ENCODE measurements around the gene NPLOC4.

Gene NPLOC4

DNA sequence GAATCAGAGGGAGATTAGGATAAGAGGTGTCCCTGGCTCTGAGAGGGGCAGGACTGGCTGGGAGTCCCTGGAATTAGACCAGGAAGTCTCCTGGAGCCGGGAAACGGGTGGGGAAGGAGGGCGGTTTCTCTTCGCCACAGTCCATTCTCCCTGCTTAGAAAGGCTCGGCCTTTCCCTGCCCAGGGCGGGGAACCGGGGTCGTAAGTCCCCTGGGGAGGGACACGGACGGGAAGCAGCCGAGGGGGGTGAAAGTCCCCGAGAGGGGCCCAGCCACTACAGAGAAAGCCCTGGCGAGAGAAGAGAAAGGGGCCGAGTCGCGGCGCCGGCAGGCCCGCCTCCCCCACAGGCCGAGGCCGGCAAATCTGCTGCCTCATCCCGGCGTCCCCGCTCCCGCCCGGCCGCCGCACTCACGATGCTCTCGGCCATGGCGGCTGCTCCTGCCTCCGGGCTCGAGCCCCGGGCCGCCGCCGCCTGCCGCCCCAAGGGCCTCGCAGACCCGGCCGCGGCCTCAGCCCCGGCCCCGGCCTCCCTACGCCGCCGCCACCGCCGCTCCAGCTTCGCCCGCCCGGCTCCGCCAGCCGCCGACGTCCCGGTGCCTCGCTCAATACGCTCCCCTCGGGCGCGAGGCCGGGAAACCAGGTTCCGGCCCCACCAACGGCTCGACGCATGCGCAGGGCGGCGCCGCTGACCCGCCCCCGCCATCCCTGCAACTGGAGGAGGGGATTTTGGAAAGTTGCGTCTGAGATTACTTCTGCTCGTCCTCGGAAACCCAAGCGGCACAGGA lies at the start of gene NPLOC4, which contains the start of gene TSPAN10:
TSS of gene NPLOC4 (minus strand) at position 608 of the 784 bp plus-strand sequence. CDS start at position 426, 182 bp downstream.
TSS of gene TSPAN10 (plus strand) at position 692 of the 784 bp plus-strand sequence. CDS start 5,217 bp downstream, outside the sequence.
- peak within 1 kb of the TSS; percentile 97 for H3K4me3 ChIP-seq (ENCODE audit: low read length)
- H3K4me1 ChIP-seq (ENCODE audit: control insufficient read depth, insufficient read depth, low read length): no peaks in the 10 kb centered on the region
- DNase-seq (ENCODE audit: low read depth, low spot score): peak; percentile 73
- H3K27me3 ChIP-seq (ENCODE audit: control insufficient read depth, insufficient read depth, low read length): no peaks in the 10 kb centered on the region
- H3K36me3 ChIP-seq (ENCODE audit: control insufficient read depth, insufficient read depth, low read length): no peaks in the 10 kb centered on the region
- no CpG with 5 or more reads among the region's 77 CpGs for WGBS (ENCODE audit: insufficient coverage, insufficient read length)
- H3K9me3 ChIP-seq (ENCODE audit: control insufficient read depth, insufficient read depth, low read length): no peaks in the 10 kb centered on the region
- no peak within 1 kb of the TSS for H3K27ac ChIP-seq (ENCODE audit: low read length)

DNA sequence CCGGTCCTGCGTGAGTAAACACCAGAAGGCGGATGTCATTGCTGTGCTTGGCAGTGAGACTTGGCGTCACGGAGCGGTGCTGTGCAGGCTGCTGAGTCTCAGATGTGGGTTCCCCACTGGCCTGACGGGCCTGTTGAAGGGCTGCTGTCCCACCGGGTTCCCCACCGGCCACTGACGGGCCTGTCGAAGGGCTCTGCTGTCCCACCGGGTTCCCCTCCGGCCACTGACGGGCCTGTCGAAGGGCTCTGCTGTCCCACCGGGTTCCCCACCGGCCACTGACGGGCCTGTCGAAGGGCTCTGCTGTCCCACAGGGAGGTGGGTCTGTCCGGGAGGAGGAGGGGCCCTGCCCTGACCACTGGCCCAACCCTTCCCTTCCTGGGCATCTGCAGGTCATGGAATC lies 49.7 kb upstream of the NPLOC4 start:
- no CpG with 5 or more reads among the region's 20 CpGs for WGBS (ENCODE audit: insufficient coverage, insufficient read length)
- Histone ChIP-seq H3K4me3 (ENCODE audit: low read length) (no peak overlapping the region), H3K27me3 (ENCODE audit: control insufficient read depth, insufficient read depth, low read length) (no peaks in the 10 kb centered on the region), H3K36me3 (ENCODE audit: control insufficient read depth, insufficient read depth, low read length) (peaks cover 30% of the 10 kb centered on the region), H3K4me1 (ENCODE audit: control insufficient read depth, insufficient read depth, low read length) (peaks cover 2% of the 10 kb centered on the region), H3K9me3 (ENCODE audit: control insufficient read depth, insufficient read depth, low read length) (no peaks in the 10 kb centered on the region), H3K27ac (ENCODE audit: low read length) (no peak overlapping the region)
- DNase-seq (ENCODE audit: low read depth, low spot score): no peak

DNA sequence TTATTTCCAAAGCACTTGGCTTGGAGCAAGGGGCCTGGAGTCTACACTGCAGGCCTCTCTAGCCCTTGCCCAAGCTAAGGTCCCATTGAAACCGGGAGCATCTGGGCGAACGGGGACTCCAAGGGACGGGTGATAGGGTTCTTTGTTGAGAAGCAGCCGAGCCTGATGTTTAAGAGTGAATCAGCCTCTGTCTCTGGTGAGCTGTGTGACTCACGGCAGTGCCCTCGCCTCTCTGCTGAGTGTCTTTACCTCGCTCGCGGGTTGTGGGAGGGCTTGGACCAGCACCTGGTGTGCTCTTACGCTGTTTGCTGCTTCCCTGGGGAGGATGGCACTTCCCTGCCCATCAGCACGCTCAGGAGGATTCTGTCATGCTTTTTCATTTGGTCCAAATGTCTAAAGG lies 48.2 kb upstream of the NPLOC4 start:
- no CpG with 5 or more reads among the region's 12 CpGs for WGBS (ENCODE audit: insufficient coverage, insufficient read length)
- Histone ChIP-seq H3K27me3 (ENCODE audit: control insufficient read depth, insufficient read depth, low read length) (no peaks in the 10 kb centered on the region), H3K36me3 (ENCODE audit: control insufficient read depth, insufficient read depth, low read length) (peaks cover 23% of the 10 kb centered on the region), H3K4me3 (ENCODE audit: low read length) (no peak overlapping the region), H3K9me3 (ENCODE audit: control insufficient read depth, insufficient read depth, low read length) (no peaks in the 10 kb centered on the region), H3K27ac (ENCODE audit: low read length) (no peak overlapping the region), H3K4me1 (ENCODE audit: control insufficient read depth, insufficient read depth, low read length) (peaks cover 2% of the 10 kb centered on the region)
- DNase-seq (ENCODE audit: low read depth, low spot score): no peak

DNA sequence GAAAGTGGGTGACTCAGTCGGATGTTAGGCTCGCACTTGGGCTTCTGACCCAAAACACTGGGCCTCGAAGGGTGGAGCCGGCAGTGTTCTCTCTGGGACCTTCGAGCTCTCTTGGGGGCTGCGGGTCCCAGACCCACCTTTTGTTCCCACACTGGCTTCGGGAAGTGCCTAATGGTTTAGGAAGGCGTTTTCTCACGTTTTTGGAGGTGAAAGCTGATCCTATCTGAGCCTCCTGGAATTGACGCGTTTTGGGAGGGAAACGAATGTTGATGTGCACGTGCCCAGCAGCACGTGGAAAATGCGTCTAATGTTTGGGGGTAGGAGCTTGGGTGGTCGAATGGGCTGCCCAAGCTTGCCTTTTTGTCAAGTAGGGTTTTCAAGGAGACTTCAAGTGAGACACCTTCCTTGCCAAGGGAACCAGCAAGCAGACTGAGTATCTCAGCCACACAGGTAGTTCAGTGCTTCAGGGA lies 47.6 kb upstream of the NPLOC4 start:
- peak overlapping the region; percentile 86 for H3K4me3 ChIP-seq (ENCODE audit: low read length)
- no peaks in the 10 kb centered on the region for H3K27me3 ChIP-seq (ENCODE audit: control insufficient read depth, insufficient read depth, low read length)
- WGBS (ENCODE audit: insufficient coverage, insufficient read length): no CpG with 5 or more reads among the region's 16 CpGs
- H3K4me1 ChIP-seq (ENCODE audit: control insufficient read depth, insufficient read depth, low read length): peaks cover 2% of the 10 kb centered on the region
- peaks cover 20% of the 10 kb centered on the region for H3K36me3 ChIP-seq (ENCODE audit: control insufficient read depth, insufficient read depth, low read length)
- H3K27ac ChIP-seq (ENCODE audit: low read length): no peak overlapping the region
- no peak for DNase-seq (ENCODE audit: low read depth, low spot score)
- H3K9me3 ChIP-seq (ENCODE audit: control insufficient read depth, insufficient read depth, low read length): no peaks in the 10 kb centered on the region

DNA sequence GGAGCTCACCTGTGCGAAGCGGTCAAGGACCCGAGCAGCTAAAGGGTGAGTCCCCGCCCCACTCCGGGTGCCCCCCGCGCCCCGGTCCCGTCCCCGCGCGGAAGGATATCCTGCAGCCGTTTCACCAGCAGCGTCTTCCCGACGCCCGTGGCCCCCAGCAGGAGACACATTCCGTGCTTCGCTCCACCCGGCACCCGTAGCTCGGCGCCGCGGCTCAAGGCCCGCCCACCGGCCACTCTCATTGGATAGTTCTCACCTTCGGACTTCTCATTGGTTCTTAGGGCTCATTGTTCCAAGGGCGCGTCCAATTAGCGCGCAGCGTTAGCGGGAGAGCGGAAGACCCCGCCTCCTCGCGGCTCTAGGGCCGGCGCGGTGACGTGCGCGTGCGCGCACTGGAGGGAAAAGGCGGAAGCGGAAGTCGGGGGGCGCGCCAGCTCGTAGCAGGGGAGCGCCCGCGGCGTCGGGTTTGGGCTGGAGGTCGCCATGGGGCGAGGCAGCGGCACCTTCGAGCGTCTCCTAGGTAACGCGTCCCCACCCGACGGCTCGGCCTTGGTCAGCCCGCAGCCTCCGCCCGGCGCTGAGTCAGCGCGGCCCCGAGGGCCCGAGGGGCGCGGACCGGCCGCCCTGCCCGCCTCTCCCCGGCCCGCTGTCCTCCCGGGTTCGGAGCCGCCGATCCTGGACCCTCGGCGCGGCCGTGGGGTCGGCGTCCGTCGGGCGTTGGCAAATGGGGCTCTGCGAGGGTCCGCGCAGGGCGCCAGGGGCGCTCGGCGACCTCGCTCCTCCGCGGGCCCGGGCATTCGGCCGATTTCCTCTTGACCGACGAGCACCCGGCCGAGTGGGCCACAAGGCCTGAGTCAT lies 46.9 kb upstream of the NPLOC4 start, which contains the start of the genes ARL16 and HGS:
TSS of gene ARL16 (minus strand) at position 214 of the 858 bp plus-strand sequence. CDS start at position 170, 44 bp downstream.
TSS of gene HGS (plus strand) at position 428 of the 858 bp plus-strand sequence. CDS start at position 484, 56 bp downstream.
- Histone ChIP-seq H3K27ac (ENCODE audit: low read length) (no peak within 1 kb of the TSS), H3K27me3 (ENCODE audit: control insufficient read depth, insufficient read depth, low read length) (no peaks in the 10 kb centered on the region), H3K9me3 (ENCODE audit: control insufficient read depth, insufficient read depth, low read length) (no peaks in the 10 kb centered on the region), H3K4me1 (ENCODE audit: control insufficient read depth, insufficient read depth, low read length) (peaks cover 2% of the 10 kb centered on the region), H3K36me3 (ENCODE audit: control insufficient read depth, insufficient read depth, low read length) (peaks cover 16% of the 10 kb centered on the region), H3K4me3 (ENCODE audit: low read length) (peak within 1 kb of the TSS; percentile 89)
- DNase-seq (ENCODE audit: low read depth, low spot score): peak; percentile 95
- WGBS (ENCODE audit: insufficient coverage, insufficient read length): no CpG with 5 or more reads among the region's 112 CpGs

DNA sequence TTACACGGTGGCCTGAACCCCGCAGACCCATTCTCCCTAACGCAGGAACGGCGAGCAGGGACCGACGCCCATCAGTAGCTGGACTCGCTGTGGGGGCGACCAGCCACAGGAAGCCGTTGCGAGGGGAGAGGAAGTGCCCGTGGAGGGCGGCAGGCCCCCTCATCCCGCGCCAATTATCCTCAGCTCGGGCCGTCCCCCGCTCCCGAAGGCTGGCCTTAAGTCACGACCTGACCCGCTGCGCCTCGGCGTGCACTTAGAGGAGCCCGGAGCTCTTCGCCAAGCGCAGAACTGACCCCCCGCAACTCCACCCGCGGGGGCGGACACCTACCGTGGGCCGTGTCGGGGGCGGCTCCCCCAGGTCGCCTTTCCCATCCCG lies 46.3 kb upstream of the NPLOC4 start:
- no peak for DNase-seq (ENCODE audit: low read depth, low spot score)
- no CpG with 5 or more reads among the region's 37 CpGs for WGBS (ENCODE audit: insufficient coverage, insufficient read length)
- Histone ChIP-seq H3K4me1 (ENCODE audit: control insufficient read depth, insufficient read depth, low read length) (peaks cover 2% of the 10 kb centered on the region), H3K27me3 (ENCODE audit: control insufficient read depth, insufficient read depth, low read length) (no peaks in the 10 kb centered on the region), H3K9me3 (ENCODE audit: control insufficient read depth, insufficient read depth, low read length) (no peaks in the 10 kb centered on the region), H3K36me3 (ENCODE audit: control insufficient read depth, insufficient read depth, low read length) (peaks cover 12% of the 10 kb centered on the region), H3K4me3 (ENCODE audit: low read length) (peak overlapping the region; percentile 89), H3K27ac (ENCODE audit: low read length) (no peak overlapping the region)

DNA sequence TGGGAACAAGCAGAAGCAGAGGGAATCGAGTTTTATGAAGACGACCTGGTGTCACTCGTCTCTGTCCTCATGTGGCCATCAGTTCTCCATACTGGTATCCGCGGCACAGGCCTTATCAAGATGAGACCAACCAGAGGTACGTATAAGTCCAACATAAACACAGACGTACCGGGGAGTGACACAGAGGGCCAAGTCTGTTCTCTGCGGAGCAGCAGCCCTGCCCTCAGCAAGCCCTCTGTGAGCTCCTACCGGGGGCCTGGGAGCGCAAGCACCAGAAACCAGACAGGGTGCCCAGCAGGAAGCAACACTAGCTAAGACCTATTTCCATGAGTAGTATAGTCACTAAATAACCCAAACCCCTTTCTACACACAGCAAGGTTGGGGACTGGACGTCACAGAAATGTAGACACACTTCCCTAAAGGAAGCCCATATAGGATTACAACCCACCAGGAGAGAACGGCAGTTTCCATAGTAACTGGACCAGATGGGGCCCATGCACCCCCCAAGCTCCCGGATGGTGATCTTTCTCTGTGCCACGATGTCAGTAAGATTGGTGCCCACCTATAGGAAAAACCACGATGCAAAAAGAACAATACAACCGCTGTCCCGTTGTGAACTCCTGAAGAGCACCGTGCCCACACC lies 45.8 kb upstream of the NPLOC4 start:
- Histone ChIP-seq H3K4me3 (ENCODE audit: low read length) (peak overlapping the region; percentile 89), H3K36me3 (ENCODE audit: control insufficient read depth, insufficient read depth, low read length) (peaks cover 8% of the 10 kb centered on the region), H3K27me3 (ENCODE audit: control insufficient read depth, insufficient read depth, low read length) (no peaks in the 10 kb centered on the region), H3K27ac (ENCODE audit: low read length) (no peak overlapping the region), H3K4me1 (ENCODE audit: control insufficient read depth, insufficient read depth, low read length) (peaks cover 2% of the 10 kb centered on the region), H3K9me3 (ENCODE audit: control insufficient read depth, insufficient read depth, low read length) (no peaks in the 10 kb centered on the region)
- no CpG with 5 or more reads among the region's 19 CpGs for WGBS (ENCODE audit: insufficient coverage, insufficient read length)
- no peak for DNase-seq (ENCODE audit: low read depth, low spot score)

DNA sequence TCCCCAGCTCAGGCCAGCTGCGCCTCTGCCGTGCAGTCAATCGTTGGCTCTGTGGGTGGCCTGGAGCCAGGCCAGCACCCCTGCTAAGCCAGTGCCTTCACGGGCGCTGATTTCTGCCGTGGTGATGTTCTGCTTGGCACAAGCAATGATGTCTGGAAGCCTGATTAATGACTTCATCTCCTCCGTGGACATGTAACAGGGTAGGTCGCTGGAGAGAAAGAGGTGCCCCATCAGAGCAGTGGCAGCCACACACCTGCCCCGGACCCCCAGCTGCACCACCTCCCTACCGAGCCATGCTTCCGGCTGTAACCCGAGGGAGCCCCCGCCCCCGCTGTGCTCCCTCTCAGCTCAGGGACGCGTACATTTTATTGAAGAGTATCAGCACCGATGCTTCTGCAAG lies 44.8 kb upstream of the NPLOC4 start:
- Histone ChIP-seq H3K27me3 (ENCODE audit: control insufficient read depth, insufficient read depth, low read length) (no peaks in the 10 kb centered on the region), H3K4me3 (ENCODE audit: low read length) (no peak overlapping the region), H3K9me3 (ENCODE audit: control insufficient read depth, insufficient read depth, low read length) (no peaks in the 10 kb centered on the region), H3K36me3 (ENCODE audit: control insufficient read depth, insufficient read depth, low read length) (peaks cover 4% of the 10 kb centered on the region; the same call in 1 of the 2 replicates), H3K27ac (ENCODE audit: low read length) (no peak overlapping the region), H3K4me1 (ENCODE audit: control insufficient read depth, insufficient read depth, low read length) (peaks cover 2% of the 10 kb centered on the region)
- no CpG with 5 or more reads among the region's 17 CpGs for WGBS (ENCODE audit: insufficient coverage, insufficient read length)
- no peak for DNase-seq (ENCODE audit: low read depth, low spot score)

DNA sequence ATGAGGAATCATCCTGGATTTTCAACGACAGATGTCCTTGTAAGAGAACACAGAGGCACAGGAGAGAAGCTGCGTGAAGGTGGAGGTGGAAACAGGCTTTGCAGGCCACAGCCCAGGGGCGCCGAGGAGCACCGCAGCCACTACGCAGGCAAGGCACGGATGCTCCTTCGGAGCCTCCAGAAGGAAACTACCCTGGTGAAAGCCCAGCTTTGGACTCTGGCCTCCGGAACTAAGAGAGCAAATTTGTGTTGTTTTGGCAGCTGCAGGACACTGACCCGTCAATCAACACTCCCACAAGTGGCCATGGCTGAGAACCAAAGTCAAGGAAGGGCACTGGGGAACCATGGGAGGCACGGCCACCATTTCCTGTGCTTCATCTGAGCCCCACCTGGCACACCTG lies 43.2 kb upstream of the NPLOC4 start:
- DNase-seq (ENCODE audit: low read depth, low spot score): no peak
- no CpG with 5 or more reads among the region's 11 CpGs for WGBS (ENCODE audit: insufficient coverage, insufficient read length)
- no peak overlapping the region for H3K4me3 ChIP-seq (ENCODE audit: low read length)
- H3K36me3 ChIP-seq (ENCODE audit: control insufficient read depth, insufficient read depth, low read length): no peaks in the 10 kb centered on the region
- peaks cover 2% of the 10 kb centered on the region for H3K4me1 ChIP-seq (ENCODE audit: control insufficient read depth, insufficient read depth, low read length)
- H3K27ac ChIP-seq (ENCODE audit: low read length): no peak overlapping the region
- H3K27me3 ChIP-seq (ENCODE audit: control insufficient read depth, insufficient read depth, low read length): no peaks in the 10 kb centered on the region
- no peaks in the 10 kb centered on the region for H3K9me3 ChIP-seq (ENCODE audit: control insufficient read depth, insufficient read depth, low read length)

DNA sequence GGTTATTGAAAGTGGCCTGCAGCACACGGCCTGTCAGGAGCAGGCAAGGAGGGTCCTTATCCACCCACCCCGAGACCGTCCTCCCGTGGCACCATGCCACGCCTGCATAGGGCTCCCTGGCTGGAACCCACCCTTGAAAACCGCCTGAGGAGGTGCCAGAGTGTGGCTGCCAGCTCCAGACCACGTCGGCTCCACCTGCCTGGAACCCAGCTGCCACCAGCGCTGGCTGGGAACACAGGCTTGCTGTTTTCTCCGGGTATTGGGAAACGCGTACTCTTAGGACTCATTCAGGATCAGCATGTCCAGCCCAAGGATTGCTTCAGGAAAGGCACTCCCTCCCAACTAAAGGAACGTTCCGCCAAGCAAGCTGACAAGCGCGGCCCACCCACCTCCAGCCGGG lies 40.0 kb upstream of the NPLOC4 start:
- no peak overlapping the region for H3K4me3 ChIP-seq (ENCODE audit: low read length)
- H3K4me1 ChIP-seq (ENCODE audit: control insufficient read depth, insufficient read depth, low read length): no peaks in the 10 kb centered on the region; the same call in 1 of the 2 replicates
- no CpG with 5 or more reads among the region's 17 CpGs for WGBS (ENCODE audit: insufficient coverage, insufficient read length)
- no peaks in the 10 kb centered on the region for H3K27me3 ChIP-seq (ENCODE audit: control insufficient read depth, insufficient read depth, low read length)
- H3K9me3 ChIP-seq (ENCODE audit: control insufficient read depth, insufficient read depth, low read length): no peaks in the 10 kb centered on the region
- H3K36me3 ChIP-seq (ENCODE audit: control insufficient read depth, insufficient read depth, low read length): peaks cover 22% of the 10 kb centered on the region
- DNase-seq (ENCODE audit: low read depth, low spot score): no peak
- H3K27ac ChIP-seq (ENCODE audit: low read length): no peak overlapping the region

Measured in iPS DF 6.9 (cell line).